ENCODE data around the gene ARID3B.

DNA sequence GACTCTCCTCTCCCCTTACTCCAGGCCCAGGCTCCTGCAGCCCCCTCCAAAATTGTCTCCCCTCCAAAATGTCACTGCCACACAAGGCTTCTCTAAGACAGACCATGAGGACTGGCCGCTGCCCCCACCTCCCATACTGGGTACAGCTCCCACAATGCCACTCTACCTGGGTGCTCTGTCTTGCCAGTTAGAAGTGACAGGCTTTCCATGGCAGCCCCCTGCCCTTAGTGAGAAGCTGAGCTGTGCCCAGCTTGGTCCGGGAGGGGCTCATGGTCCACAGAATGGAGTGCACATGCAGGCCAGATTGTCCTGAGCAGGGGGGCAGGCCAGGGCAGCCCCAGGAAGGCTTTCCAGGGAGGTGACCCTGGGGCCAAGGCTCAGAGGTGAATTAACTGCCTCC is 71.7 kb downstream of the ARID3B start:
- TF ChIP-seq, protein P1, sequence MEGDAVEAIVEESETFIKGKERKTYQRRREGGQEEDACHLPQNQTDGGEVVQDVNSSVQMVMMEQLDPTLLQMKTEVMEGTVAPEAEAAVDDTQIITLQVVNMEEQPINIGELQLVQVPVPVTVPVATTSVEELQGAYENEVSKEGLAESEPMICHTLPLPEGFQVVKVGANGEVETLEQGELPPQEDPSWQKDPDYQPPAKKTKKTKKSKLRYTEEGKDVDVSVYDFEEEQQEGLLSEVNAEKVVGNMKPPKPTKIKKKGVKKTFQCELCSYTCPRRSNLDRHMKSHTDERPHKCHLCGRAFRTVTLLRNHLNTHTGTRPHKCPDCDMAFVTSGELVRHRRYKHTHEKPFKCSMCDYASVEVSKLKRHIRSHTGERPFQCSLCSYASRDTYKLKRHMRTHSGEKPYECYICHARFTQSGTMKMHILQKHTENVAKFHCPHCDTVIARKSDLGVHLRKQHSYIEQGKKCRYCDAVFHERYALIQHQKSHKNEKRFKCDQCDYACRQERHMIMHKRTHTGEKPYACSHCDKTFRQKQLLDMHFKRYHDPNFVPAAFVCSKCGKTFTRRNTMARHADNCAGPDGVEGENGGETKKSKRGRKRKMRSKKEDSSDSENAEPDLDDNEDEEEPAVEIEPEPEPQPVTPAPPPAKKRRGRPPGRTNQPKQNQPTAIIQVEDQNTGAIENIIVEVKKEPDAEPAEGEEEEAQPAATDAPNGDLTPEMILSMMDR (IDR thresholded peaks at IDR 0.05), result no peak
- TF ChIP-seq POLR2A (IDR thresholded peaks at IDR 0.05), result no peak

Measured in adrenal gland (tissue), 5 donors.